Panc1 (cell line): Measurements from ENCODE around the gene EOMES. TPM values are rescaled to one million over a fixed set of nuclear protein-coding genes. Genes with fewer than 3 reads are reported as not detected.

Experiments used
- ATAC-seq: fragments of 200-7000 bp; cut with Tn5 transposase; 2 replicates; pipeline ENCODE4 v1.9.1; 2020; ENCODE audit warnings: mild to moderate bottlenecking, moderate library complexity
- BruUV-seq: library from RNA; stranded (reverse); fragments of 400-500 nt; replicated peaks from 2 replicates; lab custom pipeline; 2021; lab: Mats Ljungman, UMichigan
- CTCF ChIA-PET: fragments of 300-600 bp; sonication (Branson Sonifier 250); formaldehyde crosslinking; loops from one replicate; lab custom pipeline; 2022; ENCODE audit warnings: antibody characterized with exemption; lab: Charles Lee
- POLR2A ChIA-PET: fragments of 300-600 bp; sonication (Branson Sonifier 250); formaldehyde crosslinking; loops from one replicate; lab custom pipeline; 2022; ENCODE audit warnings: antibody characterized with exemption; lab: Charles Lee
- DNase-seq: peaks from one replicate; pipeline ENCODE4 v3.0.0-alpha.2; 2010; ENCODE audit warnings: low read depth, low spot score
- H3K27ac ChIP-seq: 2 replicates; pipeline ENCODE4 v1.5.1; 2011; ENCODE audit warnings: mild to moderate bottlenecking, low read length, inconsistent platforms
- H3K27me3 ChIP-seq: fragments of 200-500 bp; sonication (Bioruptor generic); 2 replicates; pipeline ENCODE4 v1.6.0; 2014; ENCODE audit warnings: low read length, inconsistent platforms; ENCODE audit not compliant: control insufficient read depth, insufficient read depth
- H3K36me3 ChIP-seq: fragments of 200-500 bp; sonication (Bioruptor generic); 2 replicates; pipeline ENCODE4 v1.5.1; 2014; ENCODE audit warnings: inconsistent platforms, mild to moderate bottlenecking, low read length, moderate library complexity; ENCODE audit not compliant: control insufficient read depth, insufficient read depth
- H3K4me1 ChIP-seq: 2 replicates; pipeline ENCODE4 v1.5.1; 2011; ENCODE audit warnings: inconsistent platforms, mild to moderate bottlenecking, low read length, moderate library complexity; ENCODE audit not compliant: control insufficient read depth, insufficient read depth
- H3K4me3 ChIP-seq, 2 experiments: 2 replicates each; pipeline ENCODE4 v1.5.1; 2011 to 2012; ENCODE audit warnings: low read depth in 2 of 2, low read length in 2 of 2, mild to moderate bottlenecking in 2 of 2, inconsistent platforms in 1 of 2, moderate library complexity in 1 of 2
- H3K9me3 ChIP-seq: fragments of 200-500 bp; sonication (Bioruptor generic); 2 replicates; pipeline ENCODE4 v1.5.1; 2014; ENCODE audit warnings: low read depth, mild to moderate bottlenecking, inconsistent platforms, low read length, moderate library complexity; ENCODE audit not compliant: control insufficient read depth, insufficient read depth
- CTCF ChIP-seq: fragments of 450-650 bp; IDR thresholded peaks from 2 replicates; pipeline ENCODE4 v1.5.1; 2017; ENCODE audit warnings: mild to moderate bottlenecking
- POLR2AphosphoS5 ChIP-seq: IDR thresholded peaks from 2 replicates; pipeline ENCODE4 v1.6.1; 2012; ENCODE audit warnings: mild to moderate bottlenecking, low read depth, low read length, moderate library complexity
- REST ChIP-seq, 2 experiments: IDR thresholded peaks; 2 replicates each; pipeline ENCODE4 v1.6.1; 2011 to 2012; ENCODE audit warnings: low read depth in 2 of 2, control low read depth in 1 of 2, low read length in 1 of 2, mild to moderate bottlenecking in 1 of 2, moderate library complexity in 1 of 2; ENCODE audit not compliant: insufficient read depth in 1 of 2
- SIN3A ChIP-seq: IDR thresholded peaks from 2 replicates; pipeline ENCODE4 v1.6.1; 2012; ENCODE audit warnings: low read depth, mild to moderate bottlenecking, low read length, moderate library complexity, borderline replicate concordance; ENCODE audit not compliant: insufficient read depth
- TCF7L2 ChIP-seq: IDR thresholded peaks from 2 replicates; pipeline ENCODE4 v1.6.1; 2011; ENCODE audit warnings: mild to moderate bottlenecking, low read depth, low read length, inconsistent platforms
- in situ Hi-C: cut with HindIII; loops from 2 replicates; pipeline ENCODE4 v1.10.0; 2016; ENCODE audit warnings: low sequenced_read_pairs, low pct_unique_long_range_greater_than_20kb
- intact Hi-C: fragments of 100-400 bp; cut with micrococcal nuclease; formaldehyde crosslinking; loops from one replicate; pipeline ENCODE4 v1.10.0; 2022; ENCODE audit not compliant: unreplicated experiment
- total RNA-seq: library from RNA; stranded (reverse); gene quantifications from one replicate; pipeline ENCODE4 v1.2.1, GENCODE V29; 2021; ENCODE audit not compliant: unreplicated experiment

The EOMES gene
- total RNA-seq, 1 experiment from 2014 or later: 2.5 TPM

- POLR2A ChIA-PET: interaction anchor here (0.6 kb wide), 1 partner anchor 14 kb away, joined by 3 read pairs; no protein-coding TSS in a partner anchor
- Histone ChIP-seq H3K27me3 (no peaks in the 10 kb centered on the region), H3K9me3 (no peaks in the 10 kb centered on the region), H3K36me3 (no peaks in the 10 kb centered on the region), H3K4me1 (0 out of 2 replicates have a peak, but pooled peaks cover 3% of the 10 kb centered on the region), H3K4me3 (no peak overlapping the region), H3K27ac (no peak overlapping the region)
- no peak for DNase-seq
- no TSS peak for BruUV-seq
- CTCF ChIA-PET: no interaction called here
- intact Hi-C loops (no loop called here), in situ Hi-C loops (no loop called here)
- ATAC-seq: no peak
- TF ChIP-seq TCF7L2 (no peak), POLR2AphosphoS5 (no peak), SIN3A (no peak), REST (IDR thresholded peaks at IDR 0.05; ENCODE audit: insufficient read depth in 1 of 2, low read depth in 2 of 2, low read length in 1 of 2) (no peak), CTCF (no peak)
These were observed 51.0 kb downstream of the EOMES start for GRCh38 chr3:27671101-27671500.

GRCh38 chr3:27670619-27671018 lies 51.5 kb downstream of the EOMES start:
- in situ Hi-C loops (no loop called here), intact Hi-C loops (no loop called here)
- DNase-seq (no peak), ATAC-seq (no peak)
- TF ChIP-seq SIN3A (no peak), CTCF (no peak), TCF7L2 (no peak), POLR2AphosphoS5 (no peak), REST (IDR thresholded peaks at IDR 0.05; ENCODE audit: insufficient read depth in 1 of 2, low read depth in 2 of 2, low read length in 1 of 2) (no peak)
- Histone ChIP-seq H3K9me3 (no peaks in the 10 kb centered on the region), H3K27me3 (no peaks in the 10 kb centered on the region), H3K36me3 (no peaks in the 10 kb centered on the region), H3K27ac (no peak overlapping the region; the same call in 1 of the 2 replicates), H3K4me3 (no peak overlapping the region), H3K4me1 (0 out of 2 replicates have a peak, but pooled peaks cover 3% of the 10 kb centered on the region)
- CTCF ChIA-PET: no interaction called here
- POLR2A ChIA-PET: no interaction called here
- BruUV-seq: no TSS peak
